IMR-90 (cell line): ENCODE results near the gene SERINC3.

Experiments used
- CEBPB ChIP-seq: IDR thresholded peaks from 2 replicates; pipeline ENCODE4 v1.6.1; 2012; ENCODE audit warnings: low read depth, low read length, improper control_type of control experiment
- MAFK ChIP-seq: IDR thresholded peaks from 2 replicates; pipeline ENCODE4 v1.6.1; 2012; ENCODE audit warnings: low read depth, low read length, improper control_type of control experiment
- MAZ ChIP-seq: IDR thresholded peaks from 2 replicates; pipeline ENCODE4 v1.6.1; 2012; ENCODE audit warnings: low read depth, mild to moderate bottlenecking, low read length, improper control_type of control experiment, moderate library complexity, borderline replicate concordance
- MXI1 ChIP-seq: IDR thresholded peaks from 2 replicates; pipeline ENCODE4 v1.6.1; 2012; ENCODE audit warnings: low read depth, mild to moderate bottlenecking, low read length, moderate library complexity, borderline replicate concordance
- POLR2A ChIP-seq: IDR thresholded peaks from 2 replicates; pipeline ENCODE4 v1.6.1; 2012; ENCODE audit warnings: mild to moderate bottlenecking, low read depth, low read length
- RFX5 ChIP-seq: IDR thresholded peaks from 2 replicates; pipeline ENCODE4 v1.8.0; 2012; ENCODE audit warnings: low read depth, mild to moderate bottlenecking, low read length, moderate library complexity
- SMC3 ChIP-seq: fragments of 150-350 bp; IDR thresholded peaks from 2 replicates; pipeline ENCODE4 v1.6.1; 2016; ENCODE audit warnings: low read depth, mild to moderate bottlenecking, antibody characterized with exemption, low read length, moderate library complexity
- TF ChIP-seq, protein P1 (sequence below): conservative IDR thresholded peaks from 2 replicates; pipeline ENCODE4 v1.5.1; 2012; ENCODE audit warnings: mild to moderate bottlenecking, low read depth, low read length, improper control_type of control experiment
- TF ChIP-seq, protein P2 (sequence below): fragments of 150-350 bp; IDR thresholded peaks from 2 replicates; pipeline ENCODE4 v1.6.1; 2017; ENCODE audit warnings: mild to moderate bottlenecking, antibody characterized with exemption, low read length, low read depth

DNA sequence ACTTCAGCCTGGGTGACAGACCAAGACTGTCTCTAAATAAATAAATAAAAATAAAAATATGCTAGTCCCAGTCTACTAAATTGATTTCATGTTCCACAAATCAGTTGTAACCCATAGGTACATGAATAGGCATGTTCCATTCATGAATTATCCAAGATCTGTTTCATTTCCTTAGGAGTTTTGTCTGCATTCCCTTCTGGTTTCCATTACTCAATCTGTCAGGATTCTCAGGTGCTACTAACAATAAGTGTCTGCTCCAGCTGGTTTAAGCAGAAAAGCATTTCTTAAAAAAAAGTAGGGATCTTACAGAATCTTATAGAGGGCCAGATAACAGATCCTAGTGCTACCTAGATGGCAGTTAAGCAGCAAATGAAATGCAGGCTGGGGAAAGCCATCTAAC lies 44.9 kb upstream of the SERINC3 start:
- TF ChIP-seq RFX5 (no peak), POLR2A (no peak), SMC3 (no peak), MXI1 (no peak), MAFK (no peak), MAZ (no peak), CEBPB (no peak)
- TF ChIP-seq, protein P1, sequence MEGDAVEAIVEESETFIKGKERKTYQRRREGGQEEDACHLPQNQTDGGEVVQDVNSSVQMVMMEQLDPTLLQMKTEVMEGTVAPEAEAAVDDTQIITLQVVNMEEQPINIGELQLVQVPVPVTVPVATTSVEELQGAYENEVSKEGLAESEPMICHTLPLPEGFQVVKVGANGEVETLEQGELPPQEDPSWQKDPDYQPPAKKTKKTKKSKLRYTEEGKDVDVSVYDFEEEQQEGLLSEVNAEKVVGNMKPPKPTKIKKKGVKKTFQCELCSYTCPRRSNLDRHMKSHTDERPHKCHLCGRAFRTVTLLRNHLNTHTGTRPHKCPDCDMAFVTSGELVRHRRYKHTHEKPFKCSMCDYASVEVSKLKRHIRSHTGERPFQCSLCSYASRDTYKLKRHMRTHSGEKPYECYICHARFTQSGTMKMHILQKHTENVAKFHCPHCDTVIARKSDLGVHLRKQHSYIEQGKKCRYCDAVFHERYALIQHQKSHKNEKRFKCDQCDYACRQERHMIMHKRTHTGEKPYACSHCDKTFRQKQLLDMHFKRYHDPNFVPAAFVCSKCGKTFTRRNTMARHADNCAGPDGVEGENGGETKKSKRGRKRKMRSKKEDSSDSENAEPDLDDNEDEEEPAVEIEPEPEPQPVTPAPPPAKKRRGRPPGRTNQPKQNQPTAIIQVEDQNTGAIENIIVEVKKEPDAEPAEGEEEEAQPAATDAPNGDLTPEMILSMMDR: no peak
- TF ChIP-seq, protein P2, sequence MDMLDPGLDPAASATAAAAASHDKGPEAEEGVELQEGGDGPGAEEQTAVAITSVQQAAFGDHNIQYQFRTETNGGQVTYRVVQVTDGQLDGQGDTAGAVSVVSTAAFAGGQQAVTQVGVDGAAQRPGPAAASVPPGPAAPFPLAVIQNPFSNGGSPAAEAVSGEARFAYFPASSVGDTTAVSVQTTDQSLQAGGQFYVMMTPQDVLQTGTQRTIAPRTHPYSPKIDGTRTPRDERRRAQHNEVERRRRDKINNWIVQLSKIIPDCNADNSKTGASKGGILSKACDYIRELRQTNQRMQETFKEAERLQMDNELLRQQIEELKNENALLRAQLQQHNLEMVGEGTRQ: no peak
